Measurements from ENCODE around the gene ARHGAP15.

The ARHGAP15 gene

DNA sequence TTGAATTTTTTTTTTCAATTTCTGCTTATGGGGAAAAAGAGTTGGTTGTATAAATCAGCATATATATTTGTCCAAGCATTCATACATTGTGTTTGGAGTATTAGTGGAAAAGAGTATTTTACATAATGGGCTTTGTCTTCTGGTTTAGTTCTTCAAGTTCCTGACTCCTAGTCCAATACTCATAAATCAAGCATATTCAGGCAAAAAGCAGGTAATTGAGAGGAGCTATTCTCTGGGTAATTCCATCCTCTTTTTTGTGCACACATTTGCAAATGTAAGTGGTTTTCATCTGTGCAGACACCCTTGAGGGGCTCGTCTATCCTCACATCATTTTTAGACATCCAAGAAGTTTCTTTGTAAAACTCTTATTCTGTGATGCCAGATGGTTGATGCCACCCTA lies 337.2 kb downstream of the ARHGAP15 start:
- DNase-seq = no peak

DNA sequence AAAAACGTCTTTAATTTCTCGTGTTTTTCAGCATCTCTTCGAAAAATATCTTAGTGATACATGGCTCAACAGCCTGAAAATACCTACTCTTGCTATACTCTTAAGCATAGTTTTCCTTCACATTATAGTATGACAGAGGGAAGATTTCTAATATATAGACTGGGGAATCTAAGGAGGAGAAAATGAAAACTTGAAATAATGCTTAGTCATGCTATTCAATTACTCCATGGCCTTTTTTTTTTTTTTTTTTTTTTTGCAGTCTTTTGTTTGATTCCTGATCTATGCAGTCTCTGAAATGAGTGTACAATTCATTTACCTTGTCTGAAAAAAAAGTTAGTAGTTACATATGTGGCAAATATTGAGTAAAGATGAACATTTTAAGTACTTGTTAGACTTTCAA lies 337.8 kb downstream of the ARHGAP15 start:
- no peak for DNase-seq

DNA sequence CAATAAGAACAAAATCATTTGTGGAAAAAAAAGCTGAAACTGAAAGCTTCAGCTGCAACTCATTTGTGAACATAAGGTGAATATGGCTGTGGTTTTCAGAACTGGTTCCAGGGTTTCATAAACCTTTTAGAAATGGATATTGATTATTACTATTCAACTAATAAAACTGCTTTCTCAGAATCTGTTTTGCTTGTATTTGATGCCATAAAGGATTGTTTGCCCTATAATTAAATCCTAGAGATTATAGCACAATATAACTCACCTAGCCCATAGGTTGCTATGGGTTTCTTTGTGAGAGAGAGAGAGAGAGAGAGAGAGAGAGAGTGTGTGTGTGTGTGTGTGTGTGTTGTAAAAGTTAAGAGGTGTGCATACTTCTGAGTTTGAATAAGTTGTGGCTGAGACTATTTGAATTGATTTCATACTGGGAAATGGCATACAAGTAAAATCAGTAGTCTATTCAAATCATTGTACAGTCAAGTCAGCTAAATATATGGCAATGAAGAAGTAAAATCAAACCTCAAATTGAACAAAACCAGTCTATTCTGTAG lies 339.2 kb downstream of the ARHGAP15 start:
- no peak for DNase-seq

DNA sequence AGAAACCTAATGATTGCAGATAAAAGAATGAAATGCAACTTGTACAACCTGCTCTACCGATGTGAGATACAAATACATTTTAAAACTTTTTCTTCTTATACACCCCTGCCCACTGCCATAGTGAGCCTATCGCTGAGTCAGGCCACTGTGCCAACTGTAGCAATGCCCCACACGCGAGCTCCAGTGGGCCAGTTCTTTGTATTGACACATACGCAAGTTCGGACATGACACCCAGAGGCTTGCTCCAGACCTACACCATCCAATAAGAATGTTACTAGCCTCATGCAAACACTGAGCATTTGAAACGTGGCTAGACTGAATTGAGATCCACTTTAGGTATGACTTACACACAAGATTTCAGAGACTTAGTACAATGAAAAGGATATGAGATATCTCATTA lies 340.1 kb downstream of the ARHGAP15 start:
- no peak for DNase-seq

DNA sequence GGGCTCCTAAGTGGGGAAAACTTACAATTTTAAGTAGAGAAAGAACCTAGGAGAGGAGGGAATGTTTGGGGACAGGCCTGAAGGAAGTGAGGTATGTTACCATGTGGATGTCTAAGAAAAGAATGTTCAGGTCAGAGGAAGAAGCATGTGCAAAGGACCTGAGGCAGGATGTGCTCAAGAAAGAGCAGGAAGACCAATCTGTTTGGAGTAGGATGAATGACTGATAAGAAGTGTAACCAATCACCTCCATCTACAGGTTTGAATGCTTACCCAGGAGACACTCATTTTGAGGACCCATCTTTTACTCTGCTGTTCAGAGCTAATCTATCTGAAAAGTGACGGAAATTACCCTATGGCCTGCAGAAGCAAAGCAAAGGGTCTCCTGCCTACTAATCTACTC lies 342.3 kb downstream of the ARHGAP15 start:
- DNase-seq = no peak

DNA sequence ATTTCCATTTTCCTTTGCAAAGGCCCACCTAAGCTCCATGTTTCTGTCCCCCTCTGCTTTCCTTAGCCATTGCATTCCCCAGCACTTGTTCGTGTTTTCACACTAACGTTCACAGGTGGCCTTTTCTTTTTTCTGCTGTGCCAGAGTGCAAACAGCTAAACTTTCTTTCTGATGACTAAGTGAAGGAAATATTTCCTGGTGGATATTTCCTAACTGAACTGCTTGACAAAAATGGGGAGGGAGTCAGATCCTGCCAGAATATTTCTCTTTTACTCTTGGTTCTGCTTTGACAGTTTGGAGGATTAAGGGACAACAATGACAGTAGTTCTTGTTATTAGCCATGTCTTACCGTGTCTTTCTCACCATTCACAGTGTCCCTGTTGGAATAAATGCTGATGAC lies 344.0 kb downstream of the ARHGAP15 start:
- DNase-seq = no peak

DNA sequence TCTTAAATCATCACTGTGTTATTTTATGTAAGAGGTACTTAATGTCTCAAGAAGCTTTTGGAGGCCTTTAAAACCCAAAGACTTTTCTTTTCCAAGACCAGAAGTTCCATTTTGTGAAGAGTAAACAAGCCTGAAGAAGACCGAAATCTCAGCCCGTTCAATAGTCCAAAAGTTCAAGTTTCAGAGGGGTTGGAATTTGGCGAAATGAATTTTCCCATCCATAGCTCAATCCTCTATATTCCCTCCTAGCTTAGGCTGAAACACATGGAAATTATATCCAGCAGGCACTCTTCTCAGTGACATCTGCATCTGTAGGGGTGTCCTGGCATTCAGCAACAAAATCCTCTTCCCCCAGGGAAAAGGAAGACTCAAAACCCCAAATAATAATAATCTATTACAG lies 344.6 kb downstream of the ARHGAP15 start:
- no peak for DNase-seq

DNA sequence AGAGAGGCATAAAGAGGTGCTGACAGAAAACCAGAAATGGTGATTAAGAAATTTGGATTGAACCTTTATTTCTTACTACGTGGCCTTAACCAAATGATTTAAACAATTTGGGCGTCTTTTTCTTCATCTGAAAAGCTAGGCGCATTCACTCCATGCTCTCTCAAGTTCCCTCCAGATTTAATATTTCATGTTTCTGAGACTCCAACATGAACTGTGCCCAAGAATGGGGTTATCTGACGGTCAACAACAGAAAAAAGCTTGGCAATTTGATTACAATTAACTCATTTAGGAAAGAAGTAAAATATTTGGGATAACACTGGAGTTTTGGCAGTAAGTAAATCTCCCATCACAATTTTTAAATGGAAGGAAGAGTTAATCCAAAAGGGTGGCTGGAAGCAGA lies 345.4 kb downstream of the ARHGAP15 start:
- no peak for DNase-seq

DNA sequence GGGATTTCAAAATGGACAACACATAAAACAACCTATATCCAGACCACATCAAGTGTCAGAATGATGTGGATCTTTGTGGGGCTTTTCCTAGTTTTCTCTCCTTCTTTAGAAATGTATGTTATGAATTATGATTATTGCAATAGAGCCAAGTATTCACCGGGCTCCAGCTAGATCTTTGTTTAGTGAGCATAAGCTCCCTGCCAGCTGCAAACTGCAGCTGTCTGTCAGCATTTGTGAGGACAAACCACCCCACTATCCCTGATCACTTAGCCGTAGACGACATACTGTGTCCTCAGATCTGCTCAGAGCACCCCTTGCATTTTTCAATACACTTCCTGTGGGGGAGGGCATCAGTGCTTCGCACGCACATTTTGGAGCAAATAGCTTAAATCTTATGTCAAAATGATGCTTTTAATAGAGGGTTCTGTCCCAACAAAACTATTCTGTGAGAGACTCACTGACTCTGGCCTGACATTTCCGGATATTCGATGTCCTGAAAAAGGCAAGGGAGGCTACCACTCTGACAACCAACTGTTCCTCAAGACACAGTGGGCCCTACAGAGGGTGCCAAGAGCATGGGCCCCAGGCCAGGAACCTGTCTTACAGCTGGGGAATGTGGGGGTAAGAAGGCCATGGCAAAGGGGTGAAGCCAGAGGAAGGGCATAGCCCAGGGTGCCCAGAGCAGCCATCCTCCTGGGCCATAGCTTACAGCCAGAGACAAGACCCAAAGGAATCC lies 346.0 kb downstream of the ARHGAP15 start:
- DNase-seq = no peak

DNA sequence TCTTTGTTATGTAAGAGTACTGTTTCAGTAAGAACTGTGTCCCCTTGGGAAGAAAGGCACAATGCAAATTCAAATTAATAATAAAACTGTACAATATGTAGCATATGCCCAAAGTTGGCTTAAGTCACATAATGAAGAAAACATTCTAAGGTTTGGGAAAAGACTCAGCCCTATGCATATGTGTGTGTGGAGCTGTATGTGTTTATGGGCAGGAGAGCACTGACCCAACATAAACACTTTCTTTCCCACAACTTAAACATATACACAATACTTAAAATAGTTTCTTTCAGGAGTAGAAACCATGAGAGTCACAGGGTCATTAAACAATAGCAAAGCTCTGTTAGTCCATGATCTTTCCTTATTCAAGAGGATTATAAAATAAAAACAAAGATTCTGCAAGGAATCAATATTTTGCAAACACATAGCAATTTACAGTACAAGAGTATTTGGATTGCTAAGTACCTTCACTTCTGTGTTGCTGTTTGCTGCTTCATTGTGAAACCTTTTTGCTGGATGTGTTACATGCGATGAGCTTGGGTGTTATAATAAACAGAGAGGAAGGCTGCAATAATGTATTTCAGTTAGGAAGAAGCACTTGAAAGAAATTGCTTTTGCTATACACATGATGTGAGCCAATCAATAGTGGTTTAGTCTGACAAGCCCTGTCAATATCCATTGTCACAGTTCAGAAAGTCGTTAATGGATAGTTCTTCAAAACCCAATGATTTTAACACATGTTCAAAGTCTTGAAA lies 347.3 kb downstream of the ARHGAP15 start:
- no peak for DNase-seq

DNA sequence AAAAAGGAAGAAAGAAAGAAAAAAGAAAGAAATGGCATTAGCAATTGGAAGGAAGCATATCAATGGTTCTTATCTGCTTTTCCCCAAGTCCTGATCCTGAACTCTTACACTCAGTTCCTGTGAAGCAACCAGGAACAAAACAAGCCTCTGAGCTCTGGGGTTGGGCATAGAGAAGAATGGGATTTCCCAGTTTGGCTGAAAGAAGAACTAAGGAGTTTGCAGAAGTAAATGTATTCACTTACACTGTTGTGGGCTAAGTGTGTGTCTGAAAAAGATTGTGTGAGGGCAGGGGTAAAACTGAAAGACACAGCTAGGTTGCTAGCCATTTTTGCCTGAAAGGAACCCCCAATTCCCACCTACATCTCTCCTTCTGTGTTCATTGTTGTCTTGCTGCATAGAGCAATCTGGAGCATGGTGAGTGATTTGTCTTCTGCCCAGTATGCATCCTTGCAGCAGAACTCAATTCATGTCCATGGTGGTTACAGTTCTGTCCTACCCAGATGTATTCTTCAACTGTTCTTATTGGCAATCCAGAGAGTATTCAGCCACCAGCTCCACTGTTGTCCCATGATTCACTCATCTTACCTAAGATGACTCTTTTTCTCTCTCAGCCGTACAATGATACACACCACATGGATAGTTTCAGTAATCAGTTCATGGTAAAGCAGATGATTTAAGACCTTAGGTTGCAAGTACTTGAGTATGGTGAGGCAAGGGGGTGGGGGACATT lies 348.7 kb downstream of the ARHGAP15 start:
- no peak for DNase-seq

DNA sequence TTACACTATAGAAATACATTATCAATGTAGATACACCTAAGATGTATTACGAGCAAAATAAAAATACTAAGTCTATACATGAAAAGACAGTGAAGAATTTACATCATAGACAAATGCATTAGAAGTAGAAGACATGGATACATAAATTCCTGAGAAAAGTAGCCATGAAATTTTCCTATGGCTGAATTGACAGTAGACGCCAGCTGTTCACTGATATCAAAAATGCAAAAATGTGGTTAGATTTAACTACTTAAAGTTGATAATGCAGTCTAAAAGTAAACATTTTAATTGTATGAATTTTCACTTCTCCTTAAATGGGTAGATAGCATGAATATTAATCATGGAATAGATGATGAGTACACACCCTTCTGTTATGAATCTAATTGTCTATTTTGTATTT lies 350.9 kb downstream of the ARHGAP15 start:
- no peak for DNase-seq

DNA sequence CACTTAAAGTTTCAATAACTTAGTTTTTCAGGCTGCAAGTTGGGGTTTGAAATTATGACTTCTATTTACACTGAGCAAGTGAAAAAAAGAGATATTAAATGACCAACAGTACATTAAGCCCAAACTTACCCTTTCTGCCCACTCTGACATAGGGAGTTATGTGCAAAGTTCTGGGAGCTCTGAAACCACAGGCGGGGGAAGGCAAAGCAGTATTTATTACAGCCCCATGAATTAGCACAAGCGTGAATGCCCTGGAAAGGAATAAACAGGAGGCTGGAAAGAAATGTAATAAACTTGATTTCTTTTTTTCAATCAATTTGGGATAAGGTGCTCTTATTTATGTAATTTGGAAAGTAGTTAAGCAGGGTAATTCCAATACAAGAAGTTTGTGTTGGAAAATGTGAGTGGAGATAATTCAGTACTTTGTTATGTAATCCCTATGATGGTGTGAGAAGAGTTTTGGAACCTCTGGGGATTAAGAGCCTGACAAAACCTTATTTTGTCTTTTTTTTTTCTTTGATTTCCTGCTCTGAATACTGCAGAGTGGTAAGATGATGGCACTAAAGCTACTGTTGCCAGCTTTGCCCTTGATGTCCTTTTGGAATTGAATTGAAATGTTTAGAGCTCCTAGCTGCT lies 351.5 kb downstream of the ARHGAP15 start:
- no peak for DNase-seq

DNA sequence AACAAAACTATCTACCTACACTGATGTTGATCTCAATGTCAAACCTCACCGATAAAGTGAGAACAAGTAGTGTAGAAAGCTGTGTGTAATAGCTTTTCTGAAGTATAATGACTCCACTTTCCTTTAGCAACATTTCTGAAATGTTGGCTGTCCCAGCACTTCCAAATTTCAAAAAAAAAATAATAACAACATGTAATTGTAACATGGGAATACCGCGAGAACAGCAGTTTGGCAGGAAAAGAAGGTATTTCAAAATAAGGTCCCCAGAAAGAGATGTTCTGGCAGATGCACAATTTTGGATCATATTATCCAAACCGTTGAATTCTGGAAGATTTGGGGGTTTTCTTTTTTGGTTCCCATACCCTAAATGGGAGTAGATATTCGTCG lies 352.0 kb downstream of the ARHGAP15 start:
- DNase-seq = no peak

DNA sequence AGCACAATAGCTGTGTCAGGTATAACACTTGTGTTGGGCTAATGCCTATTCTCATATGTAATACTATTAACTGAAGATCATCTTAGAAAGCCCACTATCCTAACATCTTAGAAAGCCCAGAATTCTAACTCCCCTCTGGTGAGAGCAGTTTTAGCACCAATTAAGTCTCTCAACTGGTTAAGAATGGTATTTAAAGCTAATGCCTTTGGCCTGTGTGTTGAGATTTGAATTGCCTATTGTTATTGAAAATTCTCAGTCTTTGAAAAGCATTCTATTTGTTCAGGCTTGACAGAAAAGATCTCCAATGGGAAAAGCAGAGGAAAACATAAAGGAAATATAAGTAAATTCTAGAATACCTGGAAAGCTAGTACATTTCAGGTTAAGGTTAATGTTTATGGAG lies 352.5 kb downstream of the ARHGAP15 start:
- DNase-seq = no peak

DNA sequence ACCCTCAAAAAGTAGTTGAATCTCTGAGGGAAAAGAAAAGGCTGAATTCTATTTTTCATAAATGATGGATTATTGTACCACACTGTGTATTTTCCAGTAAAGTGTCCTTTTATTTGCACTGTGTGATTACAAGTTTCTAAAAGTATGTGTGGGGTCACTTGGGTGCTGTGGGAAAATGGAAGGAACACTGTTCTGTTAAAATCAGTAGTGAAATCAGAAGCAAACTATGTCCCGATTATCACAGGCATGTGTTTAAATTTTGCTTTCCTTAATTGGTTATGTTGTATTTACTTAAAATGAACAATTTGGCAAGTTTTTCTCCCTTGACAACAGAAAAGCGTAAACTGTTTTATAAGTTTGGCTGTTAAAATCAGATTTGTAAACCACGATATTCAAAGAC lies 353.1 kb downstream of the ARHGAP15 start:
- DNase-seq = no peak

DNA sequence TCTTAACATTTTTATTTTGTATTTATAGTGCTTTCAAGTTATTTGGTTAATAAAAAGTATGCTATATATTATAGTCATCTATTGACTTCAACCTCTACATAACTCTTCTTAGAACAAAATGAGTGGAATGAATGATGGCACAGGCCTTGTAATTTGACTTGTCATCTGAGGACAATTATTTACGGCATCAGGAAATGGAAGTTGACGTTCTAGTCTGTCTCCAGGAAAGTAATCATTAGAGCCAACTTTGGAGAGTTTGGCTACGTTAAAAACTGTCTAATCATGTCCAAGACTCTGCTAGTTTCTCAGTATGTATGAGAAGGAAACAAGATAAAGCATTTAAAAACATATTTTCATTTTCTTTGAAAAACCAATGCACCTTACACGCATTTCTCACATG lies 353.6 kb downstream of the ARHGAP15 start:
- DNase-seq = no peak

DNA sequence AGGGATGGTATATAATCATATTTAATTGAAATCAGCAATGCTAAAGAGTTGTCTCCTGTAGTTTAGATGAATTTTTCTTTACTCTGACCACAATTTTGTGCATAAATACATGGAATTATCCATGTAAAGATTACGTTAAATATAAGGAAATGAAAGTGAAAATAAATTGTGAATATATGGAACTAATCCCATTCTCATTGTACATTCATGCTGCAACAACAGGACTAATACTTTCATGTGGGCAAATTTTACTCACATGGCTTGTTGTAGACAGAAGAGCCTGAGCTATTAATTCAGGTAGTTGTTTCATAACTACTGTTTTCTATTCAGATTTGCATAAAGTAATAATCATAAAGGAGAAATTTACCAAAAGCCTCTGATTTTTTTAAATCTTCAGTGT lies 357.8 kb downstream of the ARHGAP15 start:
- no peak for DNase-seq

DNA sequence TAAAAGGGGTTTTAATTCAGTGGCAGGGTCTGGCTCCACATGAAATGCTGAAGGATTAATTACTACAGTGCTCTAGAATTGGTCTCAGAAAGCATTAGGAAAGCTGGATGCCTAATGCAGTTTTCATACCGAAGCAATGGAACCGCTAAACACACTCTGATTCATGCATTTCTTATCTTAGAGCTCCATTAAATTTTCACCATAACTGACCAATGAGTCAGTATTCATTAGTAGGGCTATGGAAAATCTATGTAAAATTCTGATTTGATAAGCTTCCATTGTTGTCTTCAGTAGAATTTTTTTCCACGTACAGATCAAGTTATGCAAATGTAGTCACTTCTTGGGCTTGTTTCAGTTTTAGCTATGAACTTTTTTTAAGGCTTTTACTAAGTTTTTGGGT lies 359.9 kb downstream of the ARHGAP15 start:
- no peak for DNase-seq

DNA sequence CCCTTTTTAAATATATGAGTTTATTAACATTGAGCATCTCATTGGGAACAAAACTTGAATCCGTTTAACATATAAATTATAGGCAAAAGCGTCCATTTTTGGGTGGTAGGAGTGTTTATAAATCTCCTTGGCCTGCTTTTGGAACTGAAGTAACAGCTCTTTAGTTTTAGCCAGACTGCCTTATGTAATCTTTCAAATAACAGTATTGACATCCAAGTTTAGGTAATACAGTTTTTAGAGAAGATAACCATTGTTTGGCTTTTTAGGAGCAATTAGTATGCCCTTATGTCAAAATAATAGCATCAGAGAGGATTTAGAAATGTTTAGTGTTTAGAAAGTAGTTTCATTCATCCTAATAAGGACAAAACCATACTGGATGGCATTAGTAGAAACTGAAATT lies 361.9 kb downstream of the ARHGAP15 start:
- DNase-seq = no peak

DNA sequence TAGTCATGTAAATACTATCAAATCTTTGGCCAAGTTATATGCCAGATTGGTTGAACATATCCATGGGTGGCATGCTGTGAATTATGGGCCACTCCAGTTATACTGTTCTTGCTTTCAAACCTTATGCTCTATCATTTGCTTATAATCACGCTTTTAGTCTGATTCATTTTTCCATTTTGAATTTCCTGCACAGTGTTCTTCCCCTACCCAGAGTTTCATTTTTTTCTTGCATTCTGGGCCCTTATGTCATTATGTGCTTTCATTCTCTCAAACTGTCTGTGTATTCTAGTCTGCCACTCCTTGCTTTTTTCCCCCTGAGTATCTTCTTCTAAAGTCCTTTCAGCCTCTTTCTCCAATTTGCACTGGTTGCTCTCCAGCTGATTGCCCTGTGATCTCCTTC lies 364.1 kb downstream of the ARHGAP15 start:
- no peak for DNase-seq

DNA sequence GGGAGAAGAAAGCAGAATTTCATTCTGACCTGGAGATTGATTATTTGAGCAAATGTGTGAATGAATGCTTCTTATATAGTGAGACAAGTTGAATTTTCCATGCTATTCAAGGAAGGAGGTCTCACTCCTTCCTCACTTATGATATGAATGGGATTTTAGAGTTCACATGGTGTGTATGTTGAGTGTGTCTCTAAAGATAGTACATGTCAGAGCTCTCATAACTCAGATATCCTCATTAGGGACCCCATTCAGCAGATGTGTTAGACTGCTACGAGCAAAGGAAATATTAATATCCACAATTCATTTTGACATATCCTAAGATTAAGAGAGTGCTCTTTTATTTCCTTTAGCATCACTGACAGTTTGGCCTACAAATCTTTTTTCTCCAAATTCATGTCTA lies 368.5 kb downstream of the ARHGAP15 start:
- no peak for DNase-seq

DNA sequence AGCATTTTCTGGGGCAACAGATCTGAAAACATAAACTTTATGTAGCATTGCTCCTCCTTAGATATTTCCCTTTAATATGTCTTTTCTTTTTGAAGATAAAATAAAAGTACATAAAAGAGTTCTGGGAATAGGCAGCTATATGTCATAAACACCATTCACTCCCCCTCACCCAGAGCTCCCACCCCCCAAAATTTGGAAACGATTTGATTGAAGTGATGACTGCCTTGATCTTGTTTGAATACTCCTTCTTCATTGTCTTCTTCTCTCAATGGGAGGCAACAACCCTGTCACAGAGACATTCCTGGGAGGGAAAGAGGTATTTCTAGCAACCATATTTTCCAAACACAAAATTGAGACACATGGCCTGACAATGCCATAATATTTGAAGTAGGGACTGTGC lies 369.3 kb downstream of the ARHGAP15 start:
- no peak for DNase-seq

Measured in DMS79 treated with DMSO at 0.1 percent for 48 hours (cell line).